Esophagus (tissue), 2 donors: ENCODE results near the gene RBM38. TPM values are rescaled to one million over a fixed set of nuclear protein-coding genes. Genes with fewer than 3 reads are reported as not detected.
A peak's percentile ranks its signal among the peaks of the same experiment; 100 is the strongest.

Source experiments
- H3K27ac ChIP-seq, 2 donors: one replicate each; pipeline ENCODE4 v1.5.1; 2013; ENCODE audit warnings: low read depth in 2 of 2, mild to moderate bottlenecking in 2 of 2, inconsistent platforms in 1 of 2, low read length in 1 of 2, moderate library complexity in 1 of 2
- H3K27me3 ChIP-seq, 2 donors: one replicate each; pipeline ENCODE4 v1.6.1; 2013; ENCODE audit warnings: low read length in 2 of 2, control low read depth in 1 of 2, mild to moderate bottlenecking in 1 of 2; ENCODE audit not compliant: insufficient read depth in 2 of 2, control insufficient read depth in 1 of 2
- H3K36me3 ChIP-seq, 2 donors: one replicate each; pipeline ENCODE4 v1.6.1; 2013; ENCODE audit warnings: low read length in 1 of 2; ENCODE audit not compliant: control insufficient read depth in 2 of 2, insufficient read depth in 2 of 2
- H3K4me1 ChIP-seq, 2 donors: one replicate each; pipeline ENCODE4 v1.6.1; 2013; ENCODE audit warnings: low read length in 1 of 2; ENCODE audit not compliant: control insufficient read depth in 2 of 2, insufficient read depth in 2 of 2
- H3K4me3 ChIP-seq, 2 donors: one replicate each; pipeline ENCODE4 v1.5.1; 2013; ENCODE audit warnings: low read length in 2 of 2, mild to moderate bottlenecking in 2 of 2, low read depth in 1 of 2, moderate library complexity in 1 of 2
- H3K9me3 ChIP-seq, 2 donors: one replicate each; pipeline ENCODE4 v1.6.1; 2013; ENCODE audit warnings: mild to moderate bottlenecking in 2 of 2, low read depth in 1 of 2, low read length in 1 of 2, moderate library complexity in 1 of 2; ENCODE audit not compliant: control insufficient read depth in 2 of 2, insufficient read depth in 1 of 2
- WGBS, 2 donors: extraction: QIAGEN DNeasy Blood & Tissue Kit; methylation state at CpG; one replicate each; pipeline ENCODE4 v1.1.7; 2013; 5-methylcytosine and 5-hydroxymethylcytosine counted together
- polyA plus RNA-seq, 2 donors: library from polyadenylated mRNA; stranded (reverse); fragments of 200-250 nt; gene quantifications; one replicate each; pipeline ENCODE4 v1.2.3, GENCODE V29; 2013
- donor health status: healthy with polysubstance abuse.
- donor health status: Bipolar disorder and iron deficiency.

Gene RBM38
- polyA plus RNA-seq, 2 donors: 10.9 to 13.8 TPM

- Histone ChIP-seq H3K27me3 (no peaks in the 10 kb centered on the region), H3K27ac (peak overlapping the region; percentile 68 to 79), H3K4me3 (peak overlapping the region; percentile 28 to 35), H3K4me1 (peaks cover 7 to 21% of the 10 kb centered on the region in 2 donors), H3K9me3 (no peaks in the 10 kb centered on the region), H3K36me3 (peaks cover 6% of the 10 kb centered on the region in 2 donors)
- WGBS, 2 donors: 5 to 6% methylated on average over 39 to 57 of the region's 57 CpGs
These were observed 2.1 kb upstream of the RBM38 start for GRCh38 chr20:57388953-57389694.

DNA sequence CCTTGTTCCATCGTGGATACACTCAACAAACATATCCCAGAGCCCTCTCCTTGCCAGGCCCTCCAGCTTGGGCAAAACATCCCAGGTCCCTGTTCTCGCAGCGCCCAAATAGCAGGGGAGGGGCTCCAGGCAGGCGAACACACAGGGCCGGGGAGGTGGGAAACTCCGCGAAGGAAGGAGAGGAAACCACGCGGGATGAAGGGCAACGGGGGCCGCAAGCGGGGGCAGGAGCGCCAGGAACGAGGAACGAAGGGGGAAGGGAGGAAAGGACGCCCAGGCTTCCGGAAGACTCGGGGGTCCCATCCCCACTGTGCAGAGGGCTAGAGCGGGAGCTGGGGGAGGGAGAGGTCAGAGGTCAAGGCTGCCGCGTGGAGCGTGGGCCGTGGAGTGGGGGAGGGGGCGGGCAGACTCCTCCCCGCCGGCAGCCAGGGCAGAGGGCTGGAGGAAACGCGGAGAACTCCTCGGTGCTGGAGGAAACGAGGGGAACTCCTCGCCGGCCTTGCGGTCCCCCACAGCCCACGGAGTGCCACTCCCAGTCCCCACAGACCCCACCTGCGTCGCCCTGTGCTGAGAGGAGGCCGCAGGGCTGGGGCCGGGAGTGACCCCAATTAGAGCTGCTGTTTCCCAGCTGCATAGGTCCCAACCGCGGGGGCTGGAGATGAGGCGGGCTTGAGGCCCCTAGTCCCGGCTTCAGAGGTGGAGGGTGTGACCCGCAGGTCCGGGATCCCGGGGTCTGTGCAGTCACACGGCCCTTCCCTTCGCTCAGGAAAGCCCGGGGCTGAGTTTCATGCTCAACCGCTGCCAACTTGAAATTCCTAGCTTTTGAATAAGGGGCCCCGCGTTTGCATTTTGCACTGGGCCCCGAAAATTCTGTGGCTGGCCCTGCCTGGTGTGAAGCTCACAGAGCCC lies 1.2 kb upstream of the RBM38 start:
- H3K4me3 ChIP-seq: peak overlapping the region; percentile 28 to 35
- no peaks in the 10 kb centered on the region for H3K9me3 ChIP-seq
- peaks cover 3 to 6% of the 10 kb centered on the region in 2 donors for H3K36me3 ChIP-seq
- H3K27ac ChIP-seq: peak overlapping the region; percentile 68 to 79
- 38 to 42% methylated on average over 46 to 52 of the region's 52 CpGs for WGBS, 2 donors
- H3K27me3 ChIP-seq: no peaks in the 10 kb centered on the region
- H3K4me1 ChIP-seq: peaks cover 7 to 21% of the 10 kb centered on the region in 2 donors

DNA sequence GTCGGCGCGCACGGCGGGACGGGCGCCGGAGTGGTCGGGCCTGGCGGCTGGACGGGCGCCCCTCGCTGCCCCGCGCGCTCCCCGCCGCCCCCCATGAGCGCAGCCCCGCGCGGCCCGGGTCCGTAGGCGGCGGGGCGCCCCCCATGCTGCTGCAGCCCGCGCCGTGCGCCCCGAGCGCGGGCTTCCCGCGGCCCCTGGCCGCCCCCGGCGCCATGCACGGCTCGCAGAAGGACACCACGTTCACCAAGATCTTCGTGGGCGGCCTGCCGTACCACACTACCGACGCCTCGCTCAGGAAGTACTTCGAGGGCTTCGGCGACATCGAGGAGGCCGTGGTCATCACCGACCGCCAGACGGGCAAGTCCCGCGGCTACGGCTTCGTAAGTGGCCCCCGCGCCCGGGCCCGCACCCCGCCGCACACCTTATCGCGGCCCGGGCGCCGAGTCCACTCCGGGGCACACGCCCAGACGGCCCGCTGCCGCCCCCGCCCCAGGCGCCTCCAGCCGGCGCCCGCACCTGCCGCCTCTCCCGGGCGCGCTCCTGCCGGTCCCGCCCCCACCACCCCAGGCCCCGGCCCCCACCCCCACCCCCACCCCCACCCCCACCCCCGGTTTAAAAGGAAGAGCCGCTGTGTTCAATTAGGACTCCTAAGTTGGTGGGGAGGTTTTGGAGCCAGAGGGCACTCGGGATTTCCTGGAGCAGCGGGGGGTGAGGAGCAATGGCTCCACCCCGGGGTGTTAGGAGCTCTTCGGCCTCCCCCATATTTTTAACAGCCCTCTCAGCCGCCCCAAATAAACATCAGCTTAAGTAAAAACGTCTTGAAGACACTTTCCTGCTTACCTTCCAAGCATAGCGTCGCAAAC lies 474 bp downstream of the RBM38 start:
- Histone ChIP-seq H3K36me3 (peaks cover 6 to 9% of the 10 kb centered on the region in 2 donors), H3K4me3 (peak overlapping the region; percentile 64 to 80), H3K4me1 (peaks cover 5 to 23% of the 10 kb centered on the region in 2 donors), H3K27ac (peak overlapping the region; percentile 80 to 85), H3K9me3 (no peaks in the 10 kb centered on the region), H3K27me3 (no peaks in the 10 kb centered on the region)
- 1 to 2% methylated on average over 50 to 96 of the region's 98 CpGs for WGBS, 2 donors

DNA sequence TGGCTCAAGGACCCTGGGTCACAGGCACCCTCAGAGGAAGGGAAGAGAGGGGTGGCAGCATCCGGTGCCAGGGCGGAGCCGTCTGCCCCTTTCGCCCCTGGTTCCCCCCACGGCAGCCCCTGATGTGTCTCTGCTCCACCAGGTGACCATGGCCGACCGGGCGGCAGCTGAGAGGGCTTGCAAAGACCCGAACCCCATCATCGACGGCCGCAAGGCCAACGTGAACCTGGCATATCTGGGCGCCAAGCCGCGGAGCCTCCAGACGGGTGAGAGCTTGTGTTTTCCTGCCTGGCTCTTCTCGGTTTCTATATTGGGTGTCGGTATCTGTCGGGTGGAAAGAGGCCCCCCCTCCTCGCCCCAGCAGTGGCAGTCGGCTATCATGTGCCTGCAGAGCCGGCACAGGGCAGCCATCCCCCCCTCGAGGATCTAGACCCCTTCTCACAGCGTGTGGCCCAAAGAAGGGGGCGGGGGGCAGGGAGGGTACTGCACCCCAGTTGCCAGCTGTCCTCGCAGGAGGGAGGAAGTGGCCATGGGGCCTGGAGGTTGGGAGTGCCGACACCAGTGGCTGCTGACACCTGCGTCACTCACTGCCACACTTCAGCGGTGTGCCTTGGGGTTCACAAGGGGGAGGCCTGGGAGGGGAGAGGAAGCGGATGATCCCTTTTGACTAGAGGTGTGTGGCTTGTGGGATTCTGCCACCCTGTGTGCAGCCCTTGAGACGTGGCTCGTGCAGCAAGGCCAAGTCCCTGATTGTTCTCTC lies 1.5 kb downstream of the RBM38 start:
- Histone ChIP-seq H3K27me3 (no peaks in the 10 kb centered on the region), H3K36me3 (peaks cover 6 to 16% of the 10 kb centered on the region in 2 donors), H3K9me3 (no peaks in the 10 kb centered on the region), H3K4me3 (peak overlapping the region; percentile 49 to 64), H3K27ac (peak overlapping the region; percentile 80 to 85), H3K4me1 (peaks cover 5 to 29% of the 10 kb centered on the region in 2 donors)
- 32 to 35% methylated on average over 30 to 33 of the region's 33 CpGs for WGBS, 2 donors

- Histone ChIP-seq H3K9me3 (no peaks in the 10 kb centered on the region), H3K4me1 (peaks cover 5 to 32% of the 10 kb centered on the region in 2 donors), H3K36me3 (peaks cover 6 to 16% of the 10 kb centered on the region in 2 donors), H3K4me3 (peak overlapping the region; percentile 49 to 64), H3K27me3 (no peaks in the 10 kb centered on the region), H3K27ac (peak overlapping the region; percentile 23 to 85)
- 75 to 78% methylated on average over 14 of the region's 14 CpGs for WGBS, 2 donors
These were observed 2.3 kb downstream of the RBM38 start for GRCh38 chr20:57393321-57394120.

- Histone ChIP-seq H3K27me3 (no peaks in the 10 kb centered on the region), H3K4me1 (peaks cover 5 to 41% of the 10 kb centered on the region in 2 donors), H3K4me3 (no peak overlapping the region), H3K36me3 (peaks cover 6 to 16% of the 10 kb centered on the region in 2 donors), H3K27ac (peak overlapping the region; percentile 47 to 85), H3K9me3 (no peaks in the 10 kb centered on the region)
- WGBS, 2 donors: 69 to 77% methylated on average over 25 to 27 of the region's 27 CpGs
These were observed 3.2 kb downstream of the RBM38 start for GRCh38 chr20:57394121-57395082.

DNA sequence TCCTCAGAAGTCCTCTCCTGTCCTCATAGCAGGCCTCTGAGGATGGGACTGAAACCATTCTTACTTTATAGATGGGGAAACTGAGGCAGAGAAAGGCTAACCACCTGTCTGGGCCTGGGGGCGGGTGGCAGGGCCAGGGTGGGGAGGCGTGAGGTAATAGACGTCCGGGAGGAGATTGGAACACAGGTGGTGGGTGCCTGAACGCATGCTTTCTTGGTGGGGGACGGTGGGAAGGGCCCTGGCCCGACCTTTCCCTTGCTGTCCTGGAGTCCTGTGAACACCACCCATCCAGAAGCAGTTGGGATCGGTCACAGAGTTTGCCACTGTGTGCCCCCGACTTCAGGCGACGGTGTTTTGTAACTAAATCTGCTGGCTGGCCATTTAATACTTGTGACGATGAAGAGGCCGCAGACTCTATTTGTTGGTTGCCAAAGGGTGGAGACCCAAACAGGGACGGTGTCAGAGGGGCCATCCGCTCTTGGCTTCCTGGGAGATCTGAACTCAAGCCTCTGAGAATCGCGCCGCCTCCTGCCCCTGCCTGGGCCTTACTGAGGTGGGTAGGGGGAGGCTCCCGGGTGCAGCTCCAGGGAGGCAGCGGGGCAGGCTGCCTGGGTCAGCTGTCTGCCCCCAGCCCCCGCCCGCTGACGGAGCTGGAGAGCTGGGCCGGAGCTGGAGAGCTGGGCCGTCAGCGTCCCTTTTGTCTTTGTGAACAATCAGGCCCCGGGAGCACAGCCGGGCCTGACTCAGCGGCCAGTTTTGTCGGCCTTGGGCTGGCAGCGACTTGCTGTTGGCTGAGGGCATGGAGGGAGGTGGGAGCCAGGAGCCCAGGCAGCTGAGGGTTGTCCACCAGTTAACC lies 4.1 kb downstream of the RBM38 start:
- peaks cover 0 to 37% of the 10 kb centered on the region in 2 donors for H3K4me1 ChIP-seq
- WGBS, 2 donors: 51 to 62% methylated on average over 28 to 31 of the region's 31 CpGs

More for the DNA sequence above, 4.1 kb downstream of the RBM38 start:
- H3K9me3 ChIP-seq: no peaks in the 10 kb centered on the region
- H3K36me3 ChIP-seq: peaks cover 6 to 16% of the 10 kb centered on the region in 2 donors
- H3K4me3 ChIP-seq: no peak overlapping the region
- H3K27me3 ChIP-seq: no peaks in the 10 kb centered on the region
- peak overlapping the region; percentile 47 to 77 for H3K27ac ChIP-seq
